IMR-90 (cell line): ENCODE measurements around the gene SPNS1. TPM values are rescaled to one million over a fixed set of nuclear protein-coding genes. Genes with fewer than 3 reads are reported as not detected.

ENCODE experiments used
- ATAC-seq: fragments of 200-7000 bp; cut with Tn5 transposase; 2 replicates; pipeline ENCODE4 v1.9.1; 2020; ENCODE audit warnings: low read depth, mild to moderate bottlenecking, moderate library complexity
- BruUV-seq: library from RNA; stranded (reverse); fragments of 400-500 nt; replicated peaks from 2 replicates; lab custom pipeline; 2021; lab: Mats Ljungman, UMichigan
- CTCF ChIA-PET: fragments of 300-600 bp; formaldehyde crosslinking; extraction: SDS; loops from one replicate; lab custom pipeline; 2021; ENCODE audit warnings: antibody characterized with exemption; lab: Yijun Ruan, JAX
- POLR2A ChIA-PET: fragments of 300-600 bp; sonication (Branson Sonifier 250); formaldehyde crosslinking; loops from one replicate; lab custom pipeline; 2022; ENCODE audit warnings: antibody characterized with exemption; ENCODE audit not compliant: unreplicated experiment; lab: Charles Lee
- DNase-seq: peaks from one replicate; pipeline ENCODE4 v3.0.0; 2013
- H2AFZ ChIP-seq: replicated peaks from 2 replicates; pipeline ENCODE3; 2013; ENCODE audit warnings: low read length, mild to moderate bottlenecking; ENCODE audit not compliant: poor library complexity
- H2AK5ac ChIP-seq: 2 replicates; pipeline ENCODE4 v1.6.1; 2013; ENCODE audit warnings: low read depth, low read length, inconsistent platforms
- H2AK9ac ChIP-seq: replicated peaks from 2 replicates; pipeline ENCODE3; 2013; ENCODE audit warnings: mild to moderate bottlenecking, low read depth, low read length, moderate library complexity; ENCODE audit not compliant: poor library complexity
- H2BK120ac ChIP-seq: 2 replicates; pipeline ENCODE4 v1.6.1; 2013; ENCODE audit warnings: low read depth, low read length, inconsistent platforms
- H2BK15ac ChIP-seq: 3 replicates; pipeline ENCODE4 v1.6.1; 2013; ENCODE audit warnings: low read depth, low read length, inconsistent platforms
- H2BK20ac ChIP-seq: 2 replicates; pipeline ENCODE4 v1.6.1; 2013; ENCODE audit warnings: low read depth, mild to moderate bottlenecking, inconsistent platforms, low read length, moderate library complexity
- H2BK5ac ChIP-seq: 2 replicates; pipeline ENCODE4 v1.6.1; 2013; ENCODE audit warnings: mild to moderate bottlenecking, low read depth, low read length, inconsistent platforms; ENCODE audit not compliant: poor library complexity, severe bottlenecking
- H3K14ac ChIP-seq: replicated peaks from 2 replicates; pipeline ENCODE4 v1.6.1; 2013; ENCODE audit warnings: low read depth, low read length, inconsistent platforms
- H3K18ac ChIP-seq: 2 replicates; pipeline ENCODE4 v1.6.1; 2013; ENCODE audit warnings: low read depth, low read length, control low read depth
- H3K23ac ChIP-seq: 2 replicates; pipeline ENCODE4 v1.6.1; 2013; ENCODE audit warnings: low read depth, low read length, inconsistent platforms
- H3K27ac ChIP-seq: 2 replicates; pipeline ENCODE4 v1.5.1; 2013; ENCODE audit warnings: mild to moderate bottlenecking, control low read depth, low read length; ENCODE audit not compliant: insufficient read depth
- H3K27me3 ChIP-seq: 2 replicates; pipeline ENCODE4 v1.6.1; 2013; ENCODE audit warnings: low read length; ENCODE audit not compliant: control insufficient read depth, insufficient read depth
- H3K36me3 ChIP-seq: 2 replicates; pipeline ENCODE4 v1.6.1; 2013; ENCODE audit warnings: low read length, mixed read lengths; ENCODE audit not compliant: control insufficient read depth, insufficient read depth
- H3K4ac ChIP-seq: 2 replicates; pipeline ENCODE4 v1.6.1; 2013; ENCODE audit warnings: low read depth, low read length, inconsistent platforms
- H3K4me1 ChIP-seq: 2 replicates; pipeline ENCODE4 v1.6.1; 2013; ENCODE audit warnings: low read length, mixed read lengths; ENCODE audit not compliant: control insufficient read depth, insufficient read depth
- H3K4me2 ChIP-seq: 2 replicates; pipeline ENCODE4 v1.6.1; 2013; ENCODE audit warnings: low read depth, mild to moderate bottlenecking, control low read depth, low read length, moderate library complexity
- H3K4me3 ChIP-seq: 2 replicates; pipeline ENCODE4 v1.5.1; 2013; ENCODE audit warnings: low read depth, mild to moderate bottlenecking, control low read depth, low read length, moderate library complexity; ENCODE audit not compliant: insufficient read depth
- H3K56ac ChIP-seq: 2 replicates; pipeline ENCODE4 v1.6.1; 2013; ENCODE audit warnings: low read length, inconsistent platforms; ENCODE audit not compliant: insufficient read depth; ENCODE audit errors: extremely low read depth
- H3K79me1 ChIP-seq, 2 experiments: 2 replicates each; pipeline ENCODE4 v1.6.1; 2013; ENCODE audit warnings: low read length in 2 of 2, inconsistent platforms in 1 of 2, low read depth in 1 of 2
- H3K9ac ChIP-seq: 2 replicates; pipeline ENCODE4 v1.6.1; 2013; ENCODE audit warnings: low read depth, low read length, control low read depth
- H3K9me1 ChIP-seq: 2 replicates; pipeline ENCODE4 v1.6.1; 2013; ENCODE audit warnings: low read length, inconsistent platforms; ENCODE audit not compliant: insufficient read depth
- H3K9me3 ChIP-seq: 2 replicates; pipeline ENCODE4 v1.6.1; 2013; ENCODE audit warnings: low read length; ENCODE audit not compliant: control insufficient read depth, insufficient read depth
- H4K20me1 ChIP-seq: 2 replicates; pipeline ENCODE4 v1.6.1; 2013; ENCODE audit warnings: low read length, inconsistent platforms; ENCODE audit not compliant: insufficient read depth
- H4K5ac ChIP-seq: 2 replicates; pipeline ENCODE4 v1.6.1; 2013; ENCODE audit warnings: mild to moderate bottlenecking, low read depth, low read length, control low read depth
- H4K8ac ChIP-seq, 2 experiments: 2 replicates each; pipeline ENCODE4 v1.6.1; 2013; ENCODE audit warnings: low read depth in 2 of 2, low read length in 2 of 2, control low read depth in 1 of 2, inconsistent platforms in 1 of 2
- H4K91ac ChIP-seq: 2 replicates; pipeline ENCODE4 v1.6.1; 2013; ENCODE audit warnings: low read depth, low read length, inconsistent platforms; ENCODE audit not compliant: insufficient read depth
- BHLHE40 ChIP-seq: fragments of 150-350 bp; IDR thresholded peaks from 2 replicates; pipeline ENCODE4 v1.6.1; 2016; ENCODE audit warnings: mild to moderate bottlenecking, low read depth, low read length
- CEBPB ChIP-seq: IDR thresholded peaks from 2 replicates; pipeline ENCODE4 v1.6.1; 2012; ENCODE audit warnings: low read depth, low read length, improper control_type of control experiment
- CHD1 ChIP-seq: IDR thresholded peaks from 2 replicates; pipeline ENCODE4 v1.6.1; 2012; ENCODE audit warnings: low read depth, low read length, improper control_type of control experiment
- FOS ChIP-seq: fragments of 150-350 bp; IDR thresholded peaks from 2 replicates; pipeline ENCODE4 v1.6.1; 2016; ENCODE audit warnings: low read depth, low read length
- MAFK ChIP-seq: IDR thresholded peaks from 2 replicates; pipeline ENCODE4 v1.6.1; 2012; ENCODE audit warnings: low read depth, low read length, improper control_type of control experiment
- MAZ ChIP-seq: IDR thresholded peaks from 2 replicates; pipeline ENCODE4 v1.6.1; 2012; ENCODE audit warnings: low read depth, mild to moderate bottlenecking, low read length, improper control_type of control experiment, moderate library complexity, borderline replicate concordance
- MXI1 ChIP-seq: IDR thresholded peaks from 2 replicates; pipeline ENCODE4 v1.6.1; 2012; ENCODE audit warnings: low read depth, mild to moderate bottlenecking, low read length, moderate library complexity, borderline replicate concordance
- NFE2L2 ChIP-seq: fragments of 150-350 bp; IDR thresholded peaks from 2 replicates; pipeline ENCODE4 v1.6.1; 2016; ENCODE audit warnings: low read depth, mild to moderate bottlenecking, low read length
- POLR2A ChIP-seq: IDR thresholded peaks from 2 replicates; pipeline ENCODE4 v1.6.1; 2012; ENCODE audit warnings: mild to moderate bottlenecking, low read depth, low read length
- RAD21 ChIP-seq: IDR thresholded peaks from 2 replicates; pipeline ENCODE4 v1.6.1; 2012; ENCODE audit warnings: low read length, improper control_type of control experiment
- RCOR1 ChIP-seq: IDR thresholded peaks from 2 replicates; pipeline ENCODE4 v1.6.1; 2012; ENCODE audit warnings: mild to moderate bottlenecking, low read length, improper control_type of control experiment; ENCODE audit not compliant: insufficient replicate concordance
- RFX5 ChIP-seq: IDR thresholded peaks from 2 replicates; pipeline ENCODE4 v1.8.0; 2012; ENCODE audit warnings: low read depth, mild to moderate bottlenecking, low read length, moderate library complexity
- SMC3 ChIP-seq: fragments of 150-350 bp; IDR thresholded peaks from 2 replicates; pipeline ENCODE4 v1.6.1; 2016; ENCODE audit warnings: low read depth, mild to moderate bottlenecking, antibody characterized with exemption, low read length, moderate library complexity
- WGBS, 2 experiments: methylation state at CpG; one replicate each; pipeline versions ENCODE4 v1.1.5 to v1.1.7; 2013; ENCODE audit warnings: missing lambda C conversion rate in 2 of 2; ENCODE audit not compliant: insufficient read length in 1 of 2; ENCODE audit errors: extremely low coverage in 2 of 2; 5-methylcytosine and 5-hydroxymethylcytosine counted together
- dilution Hi-C: fragments of 300-500 bp; cut with HindIII; formaldehyde crosslinking; loops from one replicate; pipeline ENCODE4 v1.14.3; 2018; ENCODE audit warnings: low sequenced_read_pairs; ENCODE audit not compliant: unreplicated experiment
- in situ Hi-C: fragments of 300-500 bp; cut with MboI; formaldehyde crosslinking; loops from 3 replicates; pipeline ENCODE4 v1.14.3; 2019; ENCODE audit warnings: low sequenced_read_pairs, inconsistent platforms, mixed read lengths
- intact Hi-C: fragments of 100-400 bp; cut with micrococcal nuclease; formaldehyde crosslinking; loops from 2 replicates; pipeline ENCODE4 v1.10.0; 2022
- polyA plus RNA-seq, 3 experiments: library from polyadenylated mRNA; depleted of rRNA; stranded (reverse); fragments of >200 nt; gene quantifications; 2 replicates each; pipeline ENCODE4 v1.2.3, GENCODE V29; 2012; ENCODE audit warnings: low replicate concordance in 1 of 3
- total RNA-seq: library from RNA; depleted of rRNA; stranded (reverse); fragments of >200 nt; gene quantifications from 2 replicates; pipeline ENCODE4 v1.2.3, GENCODE V29; 2012
- TF ChIP-seq, protein P1 (sequence below): fragments of 150-350 bp; IDR thresholded peaks from 2 replicates; pipeline ENCODE4 v1.6.1; 2016; ENCODE audit warnings: low read depth, mild to moderate bottlenecking, low read length, moderate library complexity, borderline replicate concordance
- TF ChIP-seq, protein P2 (sequence below): fragments of 150-350 bp; IDR thresholded peaks from 2 replicates; pipeline ENCODE4 v1.6.1; 2017; ENCODE audit warnings: mild to moderate bottlenecking, antibody characterized with exemption, low read length, low read depth
- TF ChIP-seq, protein P3 (sequence below): conservative IDR thresholded peaks from 2 replicates; pipeline ENCODE4 v1.5.1; 2012; ENCODE audit warnings: mild to moderate bottlenecking, low read depth, low read length, improper control_type of control experiment

The SPNS1 gene
- total and polyA plus RNA-seq, 2 of the 4 experiments (the other 2 are of a cell fraction), result 4.7 to 37.3 TPM

DNA sequence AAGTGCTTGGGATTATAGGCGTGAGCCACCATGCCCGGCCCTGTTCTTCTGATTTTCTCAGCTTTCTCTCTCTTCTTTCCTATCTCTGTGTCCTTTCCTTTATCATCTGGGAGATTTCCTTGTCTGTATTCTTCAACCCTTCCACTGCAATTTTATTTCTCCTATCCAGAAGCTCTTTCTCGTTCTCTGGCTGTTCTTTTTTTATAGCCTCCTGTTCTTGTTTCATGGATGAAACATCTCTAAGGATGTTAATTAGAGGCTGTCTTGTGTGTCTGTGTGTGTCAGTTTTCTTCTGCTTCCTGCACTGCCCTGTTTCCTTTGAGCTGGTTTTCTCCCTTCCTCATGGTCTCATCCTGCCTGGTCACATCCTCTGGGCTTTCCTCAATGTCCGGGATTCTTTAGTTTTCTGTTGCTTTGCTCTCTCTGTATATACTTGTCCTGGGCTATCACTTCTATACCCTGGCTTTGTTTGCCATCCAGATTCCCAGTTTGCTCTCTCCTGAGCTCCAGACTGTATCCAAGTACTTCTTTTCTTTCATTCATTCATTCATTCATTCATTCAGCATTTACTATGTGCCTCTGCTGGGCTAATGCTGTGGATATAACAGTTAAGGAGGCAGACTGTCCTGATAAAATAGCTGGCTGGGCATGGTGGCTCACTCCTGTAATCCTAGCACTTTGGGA lies 12.7 kb downstream of the SPNS1 start:
- Histone ChIP-seq H3K36me3 (peaks cover 56% of the 10 kb centered on the region), H2AFZ (no peak overlapping the region), H2BK5ac (no peak overlapping the region), H3K4ac (no peak overlapping the region), H3K9me3 (peaks cover 5% of the 10 kb centered on the region), H2BK15ac (no peak overlapping the region), H3K79me1 (no peaks in the 10 kb centered on the region), H3K9me1 (no peaks in the 10 kb centered on the region), H3K56ac (no peak overlapping the region), H2BK20ac (no peak overlapping the region), H4K20me1 (no peaks in the 10 kb centered on the region), H2BK120ac (no peak overlapping the region), H3K4me3 (no peak overlapping the region), H4K8ac (no peak overlapping the region), H3K18ac (no peak overlapping the region), H4K5ac (no peak overlapping the region), H3K27ac (no peak overlapping the region), H3K23ac (no peak overlapping the region), H3K27me3 (no peaks in the 10 kb centered on the region), H4K91ac (no peak overlapping the region), H3K14ac (no peak overlapping the region), H2AK5ac (no peak overlapping the region), H3K4me1 (no peaks in the 10 kb centered on the region), H3K9ac (no peak overlapping the region), H2AK9ac (no peak overlapping the region), H3K4me2 (no peak overlapping the region)
- 83% methylated on average over 1 of the region's 4 CpGs; no CpG with 5 or more reads in 1 of the 2 experiments for WGBS, 2 experiments
- dilution Hi-C loops, result no loop called here
- intact Hi-C loops, result no loop called here
- POLR2A ChIA-PET, result no interaction called here
- CTCF ChIA-PET, result interaction anchor here (0.6 kb wide), 1 partner anchor 14 kb away, joined by 4 read pairs; no protein-coding TSS in a partner anchor
- in situ Hi-C loops, result no loop called here
- BruUV-seq, result no TSS peak
- TF ChIP-seq, protein P1, sequence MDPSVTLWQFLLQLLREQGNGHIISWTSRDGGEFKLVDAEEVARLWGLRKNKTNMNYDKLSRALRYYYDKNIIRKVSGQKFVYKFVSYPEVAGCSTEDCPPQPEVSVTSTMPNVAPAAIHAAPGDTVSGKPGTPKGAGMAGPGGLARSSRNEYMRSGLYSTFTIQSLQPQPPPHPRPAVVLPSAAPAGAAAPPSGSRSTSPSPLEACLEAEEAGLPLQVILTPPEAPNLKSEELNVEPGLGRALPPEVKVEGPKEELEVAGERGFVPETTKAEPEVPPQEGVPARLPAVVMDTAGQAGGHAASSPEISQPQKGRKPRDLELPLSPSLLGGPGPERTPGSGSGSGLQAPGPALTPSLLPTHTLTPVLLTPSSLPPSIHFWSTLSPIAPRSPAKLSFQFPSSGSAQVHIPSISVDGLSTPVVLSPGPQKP, result no peak
- TF ChIP-seq, protein P2, sequence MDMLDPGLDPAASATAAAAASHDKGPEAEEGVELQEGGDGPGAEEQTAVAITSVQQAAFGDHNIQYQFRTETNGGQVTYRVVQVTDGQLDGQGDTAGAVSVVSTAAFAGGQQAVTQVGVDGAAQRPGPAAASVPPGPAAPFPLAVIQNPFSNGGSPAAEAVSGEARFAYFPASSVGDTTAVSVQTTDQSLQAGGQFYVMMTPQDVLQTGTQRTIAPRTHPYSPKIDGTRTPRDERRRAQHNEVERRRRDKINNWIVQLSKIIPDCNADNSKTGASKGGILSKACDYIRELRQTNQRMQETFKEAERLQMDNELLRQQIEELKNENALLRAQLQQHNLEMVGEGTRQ, result no peak
- TF ChIP-seq POLR2A (no peak), CEBPB (no peak), CHD1 (no peak), MAZ (no peak), BHLHE40 (no peak), RAD21 (no peak), RCOR1 (no peak), RFX5 (no peak), NFE2L2 (no peak), FOS (no peak), SMC3 (no peak), MXI1 (no peak), MAFK (no peak)
- TF ChIP-seq, protein P3, sequence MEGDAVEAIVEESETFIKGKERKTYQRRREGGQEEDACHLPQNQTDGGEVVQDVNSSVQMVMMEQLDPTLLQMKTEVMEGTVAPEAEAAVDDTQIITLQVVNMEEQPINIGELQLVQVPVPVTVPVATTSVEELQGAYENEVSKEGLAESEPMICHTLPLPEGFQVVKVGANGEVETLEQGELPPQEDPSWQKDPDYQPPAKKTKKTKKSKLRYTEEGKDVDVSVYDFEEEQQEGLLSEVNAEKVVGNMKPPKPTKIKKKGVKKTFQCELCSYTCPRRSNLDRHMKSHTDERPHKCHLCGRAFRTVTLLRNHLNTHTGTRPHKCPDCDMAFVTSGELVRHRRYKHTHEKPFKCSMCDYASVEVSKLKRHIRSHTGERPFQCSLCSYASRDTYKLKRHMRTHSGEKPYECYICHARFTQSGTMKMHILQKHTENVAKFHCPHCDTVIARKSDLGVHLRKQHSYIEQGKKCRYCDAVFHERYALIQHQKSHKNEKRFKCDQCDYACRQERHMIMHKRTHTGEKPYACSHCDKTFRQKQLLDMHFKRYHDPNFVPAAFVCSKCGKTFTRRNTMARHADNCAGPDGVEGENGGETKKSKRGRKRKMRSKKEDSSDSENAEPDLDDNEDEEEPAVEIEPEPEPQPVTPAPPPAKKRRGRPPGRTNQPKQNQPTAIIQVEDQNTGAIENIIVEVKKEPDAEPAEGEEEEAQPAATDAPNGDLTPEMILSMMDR, result no peak
- no peak for ATAC-seq
- DNase-seq, result no peak
